CD4-positive, alpha-beta T cell treated with Interleukin-10 for 1 hour (primary cell): ENCODE results near the gene PCLAF.
"Not testable (repeated sequence)": the region's sequence is repeated elsewhere in the genome, so short reads cannot be mapped to it uniquely, and the experiment has no call there.

Source experiments
- DNase-seq: peaks from one replicate; pipeline ENCODE4 v3.0.0-alpha.2; 2020

PCLAF gene, protein sequence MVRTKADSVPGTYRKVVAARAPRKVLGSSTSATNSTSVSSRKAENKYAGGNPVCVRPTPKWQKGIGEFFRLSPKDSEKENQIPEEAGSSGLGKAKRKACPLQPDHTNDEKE

GRCh38 chr15:64381000-64381751, at the start of gene PCLAF:
Gene PCLAF, minus strand, starts transcription at chr15:64381441. Its CDS starts 70 bp downstream, at chr15:64381371.
- peak; percentile 93 for DNase-seq

- DNase-seq, result peak; percentile 67
Observed at GRCh38 chr15:64430000-64430735, 48.9 kb upstream of the PCLAF start.

DNA sequence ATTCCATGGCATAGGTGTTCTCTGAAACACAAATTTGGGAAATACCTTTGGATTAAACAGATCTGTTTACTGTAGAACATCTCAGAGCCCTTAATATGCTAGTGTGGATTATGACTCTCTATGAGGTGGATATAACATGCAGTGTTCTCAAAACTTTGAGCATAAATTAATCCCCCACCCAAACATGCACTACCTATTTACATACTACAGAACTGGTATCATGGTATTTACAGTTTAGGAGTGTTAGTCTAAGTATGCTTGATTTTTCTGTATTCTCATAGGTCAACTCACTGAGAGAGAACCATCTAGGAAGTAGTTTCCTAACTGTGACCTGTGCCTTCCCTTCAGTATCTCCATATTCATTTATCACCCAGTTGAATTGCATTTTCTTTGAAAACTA, 48.2 kb upstream of the PCLAF start:
- no peak for DNase-seq

- DNase-seq, result peak; percentile 29
Observed at GRCh38 chr15:64426845-64427465, 45.7 kb upstream of the PCLAF start.

DNA sequence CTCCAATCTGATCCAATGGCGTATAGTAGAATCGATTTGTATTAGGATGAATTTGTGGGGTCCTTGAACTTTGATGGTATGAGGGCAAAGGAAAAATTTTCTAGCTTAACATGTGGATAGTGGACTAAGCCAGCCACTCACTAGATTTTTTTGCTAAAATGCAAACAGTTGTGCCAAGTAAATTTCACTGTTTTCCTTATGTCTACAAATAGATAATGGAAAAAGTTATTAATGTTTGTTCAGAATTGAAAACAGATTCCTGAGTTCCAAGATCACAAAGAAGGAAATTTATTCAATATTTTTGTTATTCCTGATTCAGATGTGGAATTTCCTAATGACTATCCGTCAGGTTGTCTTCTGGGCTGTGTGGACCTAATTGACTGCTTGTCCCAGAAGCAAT, 44.0 kb upstream of the PCLAF start:
- no peak for DNase-seq

- no peak for DNase-seq
Observed at GRCh38 chr15:64423970-64424369, 42.7 kb upstream of the PCLAF start.

DNA sequence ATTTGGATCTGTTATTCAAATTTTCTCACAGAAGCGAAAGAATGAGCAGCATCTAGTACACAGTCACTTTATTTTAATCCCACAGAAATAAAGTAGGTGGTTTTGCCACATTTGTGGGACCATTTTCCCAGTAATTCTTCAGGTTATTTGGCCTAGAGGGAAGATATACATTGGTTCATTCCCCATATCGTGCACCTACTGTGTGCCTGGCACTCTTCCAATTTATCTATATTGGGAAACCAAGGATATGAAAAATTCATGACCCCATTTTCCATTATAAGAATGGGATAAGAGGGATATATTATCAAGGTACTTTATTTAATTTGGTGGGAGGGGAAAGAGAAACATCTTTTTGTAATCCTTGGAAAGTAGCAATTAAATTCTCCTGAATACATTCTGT, 41.5 kb upstream of the PCLAF start:
- DNase-seq, result no peak

DNA sequence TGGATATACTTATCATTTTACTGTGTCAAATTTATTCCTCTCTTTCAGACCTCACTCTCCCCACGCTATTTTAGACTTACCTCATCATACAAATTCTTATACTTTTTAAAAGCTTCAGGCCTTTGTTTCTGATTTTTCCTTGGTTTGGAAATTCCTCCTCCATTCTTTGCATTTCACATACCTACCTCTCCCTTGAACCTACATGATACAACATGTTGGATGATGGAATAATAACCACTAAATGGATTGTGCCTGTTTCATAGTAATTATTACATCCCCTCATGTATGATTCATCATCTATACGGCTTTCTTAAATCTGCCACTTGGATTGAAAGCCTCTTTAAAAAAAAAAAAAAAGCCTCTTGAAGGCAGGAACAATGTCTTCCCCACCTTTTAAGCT, 31.0 kb upstream of the PCLAF start:
- no peak for DNase-seq

DNA sequence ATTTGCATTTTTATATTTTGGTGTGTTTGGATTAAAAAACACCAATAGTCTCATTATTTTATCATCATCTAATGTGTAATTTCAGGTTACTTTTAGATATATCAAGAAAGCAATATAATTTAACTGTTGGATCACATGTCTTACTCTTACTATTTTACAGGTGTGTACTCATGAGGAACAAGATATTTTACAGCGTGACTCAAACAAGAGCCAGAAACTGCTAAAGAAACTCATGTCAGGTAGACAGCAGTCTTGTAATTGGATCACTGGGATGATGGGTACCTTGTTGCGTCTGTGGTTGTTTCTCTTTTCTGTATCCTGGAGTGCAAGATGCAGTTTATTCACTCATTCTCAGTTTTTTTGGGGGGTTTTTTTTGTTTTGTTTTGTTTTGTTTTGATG, 19.3 kb upstream of the PCLAF start:
- no peak for DNase-seq

GRCh38 chr15:64398575-64398974, 17.3 kb upstream of the PCLAF start:
- no peak for DNase-seq

- DNase-seq, result no peak
Observed at GRCh38 chr15:64396789-64397188, 15.5 kb upstream of the PCLAF start.

DNA sequence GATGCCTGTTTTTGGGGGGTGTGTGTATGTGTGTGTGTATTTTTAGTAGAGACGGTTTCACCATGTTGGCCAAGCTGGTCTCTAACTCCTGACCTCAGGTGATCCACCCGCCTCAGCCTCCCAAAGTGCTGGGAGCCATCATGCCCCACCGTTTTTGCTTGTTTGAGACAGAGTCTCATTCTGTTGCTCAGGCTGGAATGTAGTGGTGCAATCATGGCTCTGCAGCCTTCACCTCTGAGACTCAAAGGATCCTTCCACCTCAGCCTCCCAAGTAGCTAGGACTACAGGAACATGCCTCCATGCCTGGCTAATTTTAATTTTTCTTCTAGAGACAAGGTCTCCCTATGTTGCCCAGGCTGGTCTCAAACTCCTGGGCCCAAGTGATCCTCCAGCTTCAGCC, 11.2 kb upstream of the PCLAF start:
- not testable (repeated sequence) for DNase-seq

GRCh38 chr15:64389036-64389435, 7.8 kb upstream of the PCLAF start:
- DNase-seq, result no peak

GRCh38 chr15:64387562-64388168, 6.4 kb upstream of the PCLAF start, which contains the start of gene TRIP4:
Gene TRIP4, plus strand, starts transcription at chr15:64387836. Its CDS starts 28 bp downstream, at chr15:64387864.
- peak; percentile 97 for DNase-seq

- DNase-seq, result no peak
Observed at GRCh38 chr15:64386291-64386690, 5.0 kb upstream of the PCLAF start.

DNA sequence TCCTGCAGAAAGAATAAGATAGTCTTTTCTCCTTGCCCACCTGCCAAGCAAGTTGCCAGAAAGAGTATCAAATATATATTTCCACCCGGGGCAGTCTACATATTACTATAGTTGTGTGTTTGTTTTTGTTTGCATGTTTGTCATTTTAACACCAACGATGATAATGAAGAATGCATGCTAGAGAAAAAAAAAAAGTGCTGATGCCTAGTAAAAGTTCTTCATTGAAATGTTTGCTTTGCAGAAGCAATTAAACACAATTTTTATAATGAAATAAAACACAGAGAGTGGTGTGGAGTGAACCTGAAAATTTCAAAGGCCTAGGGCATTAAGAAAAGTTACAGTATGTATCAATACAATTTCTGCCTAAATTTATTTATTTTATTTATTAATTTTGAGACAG, 2.5 kb upstream of the PCLAF start:
- DNase-seq, result no peak

GRCh38 chr15:64380130-64380870, 941 bp downstream of the PCLAF start:
- not testable (repeated sequence) for DNase-seq

DNA sequence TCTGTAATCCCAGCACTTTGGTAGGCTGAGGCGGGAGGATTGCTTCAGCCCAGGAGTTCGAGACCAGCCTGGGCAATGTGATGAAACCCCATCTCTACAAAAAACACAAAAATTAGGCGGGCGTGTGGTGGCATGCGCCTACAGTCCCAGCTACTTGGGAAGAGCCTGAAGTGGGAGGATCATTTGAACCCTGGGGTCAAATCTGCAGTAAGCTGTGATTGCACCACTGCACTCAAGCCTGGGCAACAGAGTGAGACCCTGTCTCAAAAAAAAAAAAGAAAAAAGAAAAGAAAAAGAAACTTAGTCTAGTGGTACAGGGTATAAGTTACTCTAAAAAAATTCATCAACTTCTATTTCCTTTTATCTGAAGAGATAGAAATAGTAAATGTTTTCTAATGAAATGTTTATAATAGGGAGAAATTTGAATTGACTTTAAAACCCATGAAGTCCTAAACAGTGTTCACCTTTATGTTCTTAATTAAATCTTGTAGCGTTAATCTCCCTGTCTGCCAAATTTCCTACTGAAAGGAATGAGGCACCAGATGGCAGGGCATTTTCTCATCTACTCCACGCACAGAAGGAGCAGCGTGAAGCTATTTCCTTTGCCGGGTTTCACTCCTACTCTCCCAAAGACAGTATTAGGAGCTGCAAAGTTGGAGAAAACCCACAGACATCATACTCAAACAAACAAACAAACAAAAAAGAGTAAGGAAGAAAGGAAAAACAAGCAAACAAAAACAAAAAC, 1.9 kb downstream of the PCLAF start:
- no peak for DNase-seq

- DNase-seq, result no peak
Observed at GRCh38 chr15:64373360-64373759, 7.9 kb downstream of the PCLAF start.

- DNase-seq, result not testable (repeated sequence)
Observed at GRCh38 chr15:64371383-64371782, 9.9 kb downstream of the PCLAF start.

DNA sequence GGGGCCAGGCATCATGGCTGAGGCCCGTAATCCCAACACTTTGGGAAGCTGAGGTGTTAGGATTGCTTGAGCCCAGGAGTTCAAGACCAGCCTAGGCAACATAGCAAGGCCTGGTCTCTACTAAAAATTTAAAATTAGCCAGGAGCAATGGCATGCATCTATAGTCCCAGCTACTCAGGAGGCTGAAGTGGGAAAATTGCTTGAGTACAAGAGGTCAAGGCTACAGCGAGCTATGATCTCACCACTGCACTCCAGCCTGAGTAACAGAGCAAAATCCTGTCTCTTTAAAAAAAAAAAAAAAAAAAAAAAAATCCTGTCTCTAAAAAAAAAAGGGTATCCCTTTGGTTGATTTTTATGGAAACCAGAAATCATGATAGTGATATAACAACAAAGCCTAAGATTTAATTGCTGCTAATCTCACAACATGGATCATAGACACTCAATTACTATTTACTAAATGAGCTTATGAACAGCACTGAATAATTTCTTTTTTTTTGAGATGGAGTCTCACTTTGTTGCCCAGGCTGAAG, 12.1 kb downstream of the PCLAF start:
- DNase-seq, result no peak
